ENCODE results near the gene SPNS3.

Gene SPNS3

DNA sequence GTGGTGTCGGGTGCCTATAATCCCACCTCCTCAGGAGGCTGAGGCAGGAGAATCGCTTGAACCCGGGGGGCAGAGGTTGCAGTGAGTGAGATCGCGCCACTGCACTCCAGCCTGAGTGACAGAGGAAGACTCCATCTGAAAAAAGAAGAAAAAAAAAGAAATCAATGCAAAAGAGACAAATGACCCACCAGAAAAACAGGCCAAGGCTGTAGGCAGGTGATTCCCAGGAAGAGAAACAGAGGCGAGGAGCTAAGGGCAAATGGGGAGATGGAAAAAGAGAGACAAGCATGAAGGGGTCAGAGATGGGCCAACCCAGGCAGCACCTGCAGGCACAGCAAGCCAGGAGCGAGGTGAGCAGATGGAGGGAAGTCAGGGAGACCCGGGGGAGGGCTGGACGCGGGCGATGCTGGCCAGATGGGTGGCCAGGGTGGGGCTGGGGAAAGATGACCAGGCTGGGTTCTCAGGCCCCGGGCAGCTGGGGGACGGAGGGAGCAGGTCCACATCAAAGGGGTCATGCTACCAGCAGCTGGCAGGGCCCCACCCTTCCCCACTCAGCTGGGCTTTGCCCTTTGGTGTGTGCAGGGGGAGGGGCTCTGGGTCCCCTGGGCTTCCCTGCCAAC, 95.9 kb downstream of the SPNS3 start:
- H4K20me1 ChIP-seq (ENCODE audit: insufficient read depth, low read length): no peaks in the 10 kb centered on the region
- no peaks in the 10 kb centered on the region for H3K9me3 ChIP-seq (ENCODE audit: low read length)
- H3K36me3 ChIP-seq (ENCODE audit: insufficient read depth, low read length): no peaks in the 10 kb centered on the region
- H3K27me3 ChIP-seq (ENCODE audit: insufficient read depth, low read length): peaks cover 7% of the 10 kb centered on the region; the same call in 1 of the 2 replicates
- no peaks in the 10 kb centered on the region for H3K9me2 ChIP-seq (ENCODE audit: low read depth, low read length)
- H3F3A ChIP-seq (ENCODE audit: insufficient read depth, low read length): no peaks in the 10 kb centered on the region
- no peaks in the 10 kb centered on the region for H3K79me2 ChIP-seq (ENCODE audit: insufficient read depth, low read length)
- no peak for TF ChIP-seq EZH2 (IDR thresholded peaks at IDR 0.05; ENCODE audit: borderline replicate concordance, low read length)
- TF ChIP-seq, protein P1, sequence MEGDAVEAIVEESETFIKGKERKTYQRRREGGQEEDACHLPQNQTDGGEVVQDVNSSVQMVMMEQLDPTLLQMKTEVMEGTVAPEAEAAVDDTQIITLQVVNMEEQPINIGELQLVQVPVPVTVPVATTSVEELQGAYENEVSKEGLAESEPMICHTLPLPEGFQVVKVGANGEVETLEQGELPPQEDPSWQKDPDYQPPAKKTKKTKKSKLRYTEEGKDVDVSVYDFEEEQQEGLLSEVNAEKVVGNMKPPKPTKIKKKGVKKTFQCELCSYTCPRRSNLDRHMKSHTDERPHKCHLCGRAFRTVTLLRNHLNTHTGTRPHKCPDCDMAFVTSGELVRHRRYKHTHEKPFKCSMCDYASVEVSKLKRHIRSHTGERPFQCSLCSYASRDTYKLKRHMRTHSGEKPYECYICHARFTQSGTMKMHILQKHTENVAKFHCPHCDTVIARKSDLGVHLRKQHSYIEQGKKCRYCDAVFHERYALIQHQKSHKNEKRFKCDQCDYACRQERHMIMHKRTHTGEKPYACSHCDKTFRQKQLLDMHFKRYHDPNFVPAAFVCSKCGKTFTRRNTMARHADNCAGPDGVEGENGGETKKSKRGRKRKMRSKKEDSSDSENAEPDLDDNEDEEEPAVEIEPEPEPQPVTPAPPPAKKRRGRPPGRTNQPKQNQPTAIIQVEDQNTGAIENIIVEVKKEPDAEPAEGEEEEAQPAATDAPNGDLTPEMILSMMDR (IDR thresholded peaks at IDR 0.05; ENCODE audit: low read length): no peak
- no peaks in the 10 kb centered on the region for H3K4me1 ChIP-seq (ENCODE audit: insufficient read depth, low read length, severe bottlenecking)
- H3K4me2 ChIP-seq (ENCODE audit: low read length): no peak overlapping the region
- no peak overlapping the region for H3K9ac ChIP-seq (ENCODE audit: low read length)
- H2AFZ ChIP-seq (ENCODE audit: low read length): no peak overlapping the region
- no peak overlapping the region for H3K4me3 ChIP-seq (ENCODE audit: low read depth, low read length, poor library complexity, severe bottlenecking)
- no peak overlapping the region for H3K27ac ChIP-seq (ENCODE audit: low read depth, low read length, poor library complexity, severe bottlenecking)

DNA sequence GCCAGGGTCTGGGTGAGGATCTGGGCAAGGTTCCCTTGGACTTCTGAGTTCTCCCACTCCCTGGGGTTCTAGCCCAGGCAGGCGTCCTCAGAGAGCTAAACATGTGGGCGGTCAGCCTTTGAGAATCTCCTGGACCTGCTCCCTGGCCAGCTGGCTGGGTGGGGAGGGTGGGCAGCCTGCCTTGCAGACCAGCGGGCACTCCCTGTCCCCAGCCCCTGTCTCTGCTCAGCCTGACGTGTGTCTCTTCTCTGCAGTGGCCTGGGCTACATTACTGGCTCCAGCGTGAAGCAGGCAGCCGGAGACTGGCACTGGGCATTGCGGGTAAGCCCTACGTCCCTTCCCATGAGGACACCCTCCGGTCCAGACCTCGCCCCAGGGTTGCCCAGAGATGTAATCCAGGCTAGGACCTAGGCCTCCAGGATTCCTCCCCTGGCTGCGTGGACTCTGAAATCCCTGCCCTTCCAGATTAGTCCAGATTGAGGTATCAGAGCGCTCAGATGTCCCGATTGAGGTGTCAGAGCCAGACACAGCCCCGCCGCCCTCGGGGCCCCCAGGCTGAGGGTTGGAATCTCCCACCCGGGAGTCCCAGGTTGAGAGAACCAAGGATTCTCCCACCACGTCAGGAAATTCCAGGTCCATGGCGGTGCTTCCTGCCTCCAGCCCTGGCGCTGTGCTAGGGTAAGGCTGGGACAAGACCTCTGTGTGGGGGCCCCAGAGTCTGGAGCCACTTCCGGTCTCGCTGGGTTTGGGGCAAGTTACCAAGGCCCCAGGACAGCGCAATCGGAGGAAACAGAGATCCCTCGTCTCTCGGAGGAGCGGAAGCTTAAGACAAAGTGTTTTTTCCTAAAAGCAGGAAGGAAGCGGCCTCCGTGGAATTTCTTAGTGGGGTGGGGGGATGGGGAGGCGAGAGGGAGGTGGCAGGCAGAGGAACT, 97.3 kb downstream of the SPNS3 start:
- H4K20me1 ChIP-seq (ENCODE audit: insufficient read depth, low read length): no peaks in the 10 kb centered on the region
- no peaks in the 10 kb centered on the region for H3F3A ChIP-seq (ENCODE audit: insufficient read depth, low read length)
- TF ChIP-seq EZH2 (IDR thresholded peaks at IDR 0.05; ENCODE audit: borderline replicate concordance, low read length): no peak
- TF ChIP-seq, protein P1 (IDR thresholded peaks at IDR 0.05; ENCODE audit: low read length): no peak
- no peaks in the 10 kb centered on the region for H3K79me2 ChIP-seq (ENCODE audit: insufficient read depth, low read length)
- no peak overlapping the region for H3K27ac ChIP-seq (ENCODE audit: low read depth, low read length, poor library complexity, severe bottlenecking)
- H3K36me3 ChIP-seq (ENCODE audit: insufficient read depth, low read length): no peaks in the 10 kb centered on the region
- no peak overlapping the region for H3K4me3 ChIP-seq (ENCODE audit: low read depth, low read length, poor library complexity, severe bottlenecking)
- no peak overlapping the region for H3K4me2 ChIP-seq (ENCODE audit: low read length)
- H3K9me3 ChIP-seq (ENCODE audit: low read length): no peaks in the 10 kb centered on the region
- H2AFZ ChIP-seq (ENCODE audit: low read length): no peak overlapping the region
- no peaks in the 10 kb centered on the region for H3K4me1 ChIP-seq (ENCODE audit: insufficient read depth, low read length, severe bottlenecking)
- no peak overlapping the region for H3K9ac ChIP-seq (ENCODE audit: low read length)
- peaks cover 7% of the 10 kb centered on the region; the same call in 1 of the 2 replicates for H3K27me3 ChIP-seq (ENCODE audit: insufficient read depth, low read length)
- H3K9me2 ChIP-seq (ENCODE audit: low read depth, low read length): no peaks in the 10 kb centered on the region

DNA sequence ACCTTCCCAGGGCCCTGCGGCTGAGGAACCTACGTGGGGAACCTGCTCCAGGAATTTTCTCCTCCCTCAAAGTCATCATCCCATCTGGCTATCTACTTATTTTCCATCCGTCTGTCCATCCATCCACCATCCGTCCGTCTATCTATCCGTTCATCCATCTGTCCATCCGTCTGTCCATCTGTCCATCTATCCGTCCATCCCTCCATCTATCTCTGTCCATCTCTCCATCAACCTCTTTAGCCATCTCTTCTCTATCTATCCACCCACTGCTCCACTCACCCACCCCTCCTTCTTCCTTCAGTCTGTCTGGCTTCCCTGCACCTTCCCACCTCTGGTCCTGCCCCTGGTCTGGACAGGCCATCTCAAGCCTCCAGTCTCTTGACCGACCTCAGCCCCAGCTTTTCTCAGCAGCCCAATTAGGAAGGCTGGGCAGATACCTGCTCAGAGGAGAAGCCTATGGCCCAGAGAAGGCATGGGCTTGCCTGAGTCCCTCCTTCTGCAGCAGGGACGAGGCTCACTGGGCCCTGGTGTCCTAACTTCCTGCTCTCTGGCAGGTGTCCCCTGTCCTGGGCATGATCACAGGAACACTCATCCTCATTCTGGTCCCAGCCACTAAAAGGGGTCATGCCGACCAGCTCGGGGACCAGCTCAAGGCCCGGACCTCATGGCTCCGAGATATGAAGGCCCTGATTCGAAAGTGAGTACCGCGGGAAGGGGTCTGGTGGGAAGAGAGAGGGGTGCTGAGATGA, 98.4 kb downstream of the SPNS3 start:
- Histone ChIP-seq H3K36me3 (ENCODE audit: insufficient read depth, low read length) (0 out of 2 replicates have a peak, but pooled peaks cover 2% of the 10 kb centered on the region), H3K27ac (ENCODE audit: low read depth, low read length, poor library complexity, severe bottlenecking) (no peak overlapping the region), H3K9ac (ENCODE audit: low read length) (no peak overlapping the region), H3K4me2 (ENCODE audit: low read length) (no peak overlapping the region), H3K79me2 (ENCODE audit: insufficient read depth, low read length) (no peaks in the 10 kb centered on the region), H4K20me1 (ENCODE audit: insufficient read depth, low read length) (no peaks in the 10 kb centered on the region), H3F3A (ENCODE audit: insufficient read depth, low read length) (no peaks in the 10 kb centered on the region), H3K4me1 (ENCODE audit: insufficient read depth, low read length, severe bottlenecking) (no peaks in the 10 kb centered on the region), H2AFZ (ENCODE audit: low read length) (no peak overlapping the region), H3K9me3 (ENCODE audit: low read length) (no peaks in the 10 kb centered on the region), H3K9me2 (ENCODE audit: low read depth, low read length) (no peaks in the 10 kb centered on the region), H3K27me3 (ENCODE audit: insufficient read depth, low read length) (peaks cover 7% of the 10 kb centered on the region; the same call in 1 of the 2 replicates), H3K4me3 (ENCODE audit: low read depth, low read length, poor library complexity, severe bottlenecking) (no peak overlapping the region)
- TF ChIP-seq EZH2 (IDR thresholded peaks at IDR 0.05; ENCODE audit: borderline replicate concordance, low read length): no peak
- TF ChIP-seq, protein P1 (IDR thresholded peaks at IDR 0.05; ENCODE audit: low read length): no peak

Data from OCI-LY1 (cell line).